Measurements from ENCODE around the gene MCM7.

DNA sequence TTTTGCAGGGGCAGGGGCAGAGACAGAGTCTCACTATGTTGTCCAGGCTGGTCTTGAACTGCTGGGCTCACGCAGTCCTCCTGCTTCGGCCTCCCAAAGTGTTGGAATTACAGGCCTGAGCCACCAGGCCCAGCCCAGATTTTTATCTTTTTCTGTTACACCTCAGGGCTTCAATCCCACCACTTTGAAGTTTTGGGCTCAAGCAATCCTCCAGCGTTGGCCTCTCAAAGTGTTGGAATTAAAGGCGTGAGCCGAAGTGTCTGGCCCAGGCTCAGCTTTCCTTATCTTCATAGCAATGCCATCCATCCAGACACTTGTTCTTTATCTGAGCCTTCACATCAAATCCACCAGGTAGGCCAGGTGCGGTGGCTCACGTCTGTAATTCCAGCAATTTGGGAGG lies 13.8 kb upstream of the MCM7 start:
- TF ChIP-seq, protein P1, sequence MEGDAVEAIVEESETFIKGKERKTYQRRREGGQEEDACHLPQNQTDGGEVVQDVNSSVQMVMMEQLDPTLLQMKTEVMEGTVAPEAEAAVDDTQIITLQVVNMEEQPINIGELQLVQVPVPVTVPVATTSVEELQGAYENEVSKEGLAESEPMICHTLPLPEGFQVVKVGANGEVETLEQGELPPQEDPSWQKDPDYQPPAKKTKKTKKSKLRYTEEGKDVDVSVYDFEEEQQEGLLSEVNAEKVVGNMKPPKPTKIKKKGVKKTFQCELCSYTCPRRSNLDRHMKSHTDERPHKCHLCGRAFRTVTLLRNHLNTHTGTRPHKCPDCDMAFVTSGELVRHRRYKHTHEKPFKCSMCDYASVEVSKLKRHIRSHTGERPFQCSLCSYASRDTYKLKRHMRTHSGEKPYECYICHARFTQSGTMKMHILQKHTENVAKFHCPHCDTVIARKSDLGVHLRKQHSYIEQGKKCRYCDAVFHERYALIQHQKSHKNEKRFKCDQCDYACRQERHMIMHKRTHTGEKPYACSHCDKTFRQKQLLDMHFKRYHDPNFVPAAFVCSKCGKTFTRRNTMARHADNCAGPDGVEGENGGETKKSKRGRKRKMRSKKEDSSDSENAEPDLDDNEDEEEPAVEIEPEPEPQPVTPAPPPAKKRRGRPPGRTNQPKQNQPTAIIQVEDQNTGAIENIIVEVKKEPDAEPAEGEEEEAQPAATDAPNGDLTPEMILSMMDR (IDR thresholded peaks at IDR 0.05), result no peak
- TF ChIP-seq POLR2A (IDR thresholded peaks at IDR 0.05), result no peak
